NT2/D1 (cell line): ENCODE measurements around the gene RHOBTB3.
"Not testable (repeated sequence)": the region's sequence is repeated elsewhere in the genome, so short reads cannot be mapped to it uniquely, and the experiment has no call there.

ENCODE experiments used
- DNase-seq: peaks from one replicate; pipeline ENCODE4 v3.0.0-alpha.2; 2011; ENCODE audit warnings: low read depth, low spot score
- H3K27me3 ChIP-seq: 2 replicates; pipeline ENCODE4 v1.6.0; 2011; ENCODE audit warnings: mild to moderate bottlenecking; ENCODE audit not compliant: insufficient read length, insufficient read depth
- H3K36me3 ChIP-seq: 2 replicates; pipeline ENCODE4 v1.6.1; 2011; ENCODE audit warnings: mild to moderate bottlenecking, low read length, mixed read lengths; ENCODE audit not compliant: insufficient read depth, insufficient read length
- H3K4me1 ChIP-seq: 2 replicates; pipeline ENCODE4 v1.5.1; 2011; ENCODE audit not compliant: insufficient read depth, insufficient read length
- H3K4me3 ChIP-seq: 2 replicates; pipeline ENCODE4 v1.5.1; 2011; ENCODE audit warnings: low read depth; ENCODE audit not compliant: insufficient read length
- H3K9ac ChIP-seq: 2 replicates; pipeline ENCODE4 v1.6.0; 2011; ENCODE audit warnings: low read depth; ENCODE audit not compliant: insufficient read length
- H3K9me3 ChIP-seq: 2 replicates; pipeline ENCODE4 v1.5.1; 2011; ENCODE audit warnings: mild to moderate bottlenecking, low read length; ENCODE audit not compliant: insufficient read depth
- SUZ12 ChIP-seq: IDR thresholded peaks from 2 replicates; pipeline ENCODE4 v1.6.1; 2011; ENCODE audit not compliant: insufficient read length, insufficient read depth; ENCODE audit errors: extremely low read depth
- YY1 ChIP-seq: IDR thresholded peaks from 2 replicates; pipeline ENCODE4 v1.6.1; 2011; ENCODE audit not compliant: insufficient read length, insufficient read depth
- ZNF274 ChIP-seq: IDR thresholded peaks from 2 replicates; pipeline ENCODE4 v1.6.1; 2011; ENCODE audit warnings: mild to moderate bottlenecking, low read depth, low read length

Gene RHOBTB3

DNA sequence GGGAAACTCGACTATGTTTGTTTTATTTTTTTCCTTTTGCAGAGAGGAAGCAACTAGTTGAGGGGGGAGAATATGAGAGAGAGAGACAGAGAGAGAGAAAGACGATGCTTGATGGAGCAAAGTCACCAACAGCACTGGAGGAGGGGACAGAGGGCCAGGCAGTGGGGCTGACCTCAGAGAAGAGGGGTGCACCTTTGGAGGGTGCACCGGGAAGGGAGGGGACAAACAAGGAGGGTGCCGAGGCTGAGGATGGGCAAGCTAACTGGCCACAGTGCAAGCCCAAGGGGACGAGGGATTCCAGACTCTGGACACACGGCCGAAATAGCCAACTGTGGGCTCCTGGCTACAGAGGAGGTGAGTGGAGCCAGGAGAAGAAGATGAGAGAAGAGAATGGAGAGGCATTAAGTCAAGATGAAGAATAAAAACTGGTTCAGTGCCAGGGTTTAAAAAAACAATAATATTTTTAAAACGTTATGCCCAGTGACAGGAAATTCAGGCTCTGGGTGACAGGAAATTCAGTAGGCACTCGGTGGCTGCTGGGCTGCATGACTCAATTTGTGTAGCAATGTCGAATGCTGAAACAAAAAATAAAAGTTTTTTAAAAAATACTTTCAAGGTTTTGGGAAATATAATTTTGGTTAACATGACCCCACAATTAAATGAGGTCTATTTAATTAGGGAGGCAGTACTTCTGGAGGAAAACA is 104.7 kb downstream of the RHOBTB3 start:
- H3K36me3 ChIP-seq = no peaks in the 10 kb centered on the region
- no peak overlapping the region for H3K4me3 ChIP-seq
- H3K4me1 ChIP-seq = no peaks in the 10 kb centered on the region
- TF ChIP-seq ZNF274 = no peak
- TF ChIP-seq SUZ12 = no peak
- TF ChIP-seq YY1 = no peak
- H3K27me3 ChIP-seq = no peaks in the 10 kb centered on the region
- H3K9ac ChIP-seq = no peak overlapping the region
- no peaks in the 10 kb centered on the region for H3K9me3 ChIP-seq
- no peak for DNase-seq

DNA sequence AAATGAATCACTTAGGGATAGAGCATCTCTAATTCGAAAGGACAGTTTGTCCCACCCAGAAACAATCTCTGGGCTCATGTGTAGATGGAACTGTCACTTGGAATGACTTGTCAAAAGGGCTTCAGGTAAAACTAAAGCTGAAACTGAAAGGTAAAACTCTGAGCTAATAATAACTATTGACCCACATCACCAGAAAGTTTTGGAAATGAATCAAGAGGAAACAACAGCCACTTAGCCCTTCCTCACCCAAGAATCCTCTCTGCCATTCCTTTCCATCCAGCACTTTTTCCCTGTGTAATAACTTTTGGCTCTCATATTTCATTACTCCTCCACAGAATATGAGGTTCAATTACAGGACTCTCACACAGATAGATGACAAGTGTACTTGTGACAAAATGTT is 105.4 kb downstream of the RHOBTB3 start:
- Histone ChIP-seq H3K4me1 (no peaks in the 10 kb centered on the region), H3K27me3 (no peaks in the 10 kb centered on the region), H3K4me3 (no peak overlapping the region), H3K36me3 (no peaks in the 10 kb centered on the region), H3K9ac (no peak overlapping the region), H3K9me3 (no peaks in the 10 kb centered on the region)
- DNase-seq = no peak
- TF ChIP-seq ZNF274 (no peak), SUZ12 (no peak), YY1 (no peak)

DNA sequence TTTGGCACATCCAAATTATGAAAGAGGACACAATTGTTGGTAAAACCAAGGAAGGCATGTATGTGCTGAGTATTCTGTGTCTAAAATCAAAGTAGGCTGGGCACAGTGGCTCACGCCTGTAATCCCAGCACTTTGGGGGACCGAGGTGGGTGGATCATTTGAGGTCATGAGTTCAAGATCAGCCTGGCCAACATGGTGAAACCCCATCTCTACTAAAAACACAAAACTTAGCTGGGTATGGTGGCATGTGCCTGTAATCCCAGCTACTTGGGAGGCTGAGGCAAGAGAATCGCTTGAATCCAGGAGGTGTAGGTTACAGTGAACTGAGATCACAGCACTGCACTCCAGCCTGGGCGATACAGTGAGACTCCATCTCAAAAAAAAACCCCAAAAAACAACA is 105.8 kb downstream of the RHOBTB3 start:
- DNase-seq, H3K9ac ChIP-seq, H3K4me1 ChIP-seq, H3K4me3 ChIP-seq, H3K27me3 ChIP-seq, H3K36me3 ChIP-seq, H3K9me3 ChIP-seq: not testable (repeated sequence)

DNA sequence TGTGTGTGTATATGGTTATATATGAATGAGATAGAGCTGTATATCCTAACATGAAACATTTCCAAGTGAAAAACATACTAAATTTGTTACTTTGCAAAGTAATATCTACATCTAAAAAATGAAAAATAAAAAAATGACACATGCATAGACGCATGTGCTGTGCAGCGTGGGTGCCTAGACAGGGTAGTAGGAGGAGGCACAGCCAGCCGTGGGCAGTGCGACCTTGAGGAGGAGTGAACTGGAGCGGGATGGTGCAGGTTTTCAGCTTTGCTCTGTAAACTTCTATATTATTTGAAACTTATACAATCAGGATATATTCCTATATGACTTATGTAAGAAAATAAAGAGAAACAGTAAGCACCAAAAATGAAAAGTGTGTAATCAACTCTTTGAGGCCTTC is 106.4 kb downstream of the RHOBTB3 start:
- no peak for DNase-seq
- TF ChIP-seq SUZ12 (no peak), YY1 (no peak), ZNF274 (no peak)
- no peak overlapping the region for H3K4me3 ChIP-seq
- no peak overlapping the region for H3K9ac ChIP-seq
- H3K9me3 ChIP-seq = no peaks in the 10 kb centered on the region
- no peaks in the 10 kb centered on the region for H3K4me1 ChIP-seq
- no peaks in the 10 kb centered on the region for H3K36me3 ChIP-seq
- no peaks in the 10 kb centered on the region for H3K27me3 ChIP-seq

- no peaks in the 10 kb centered on the region for H3K27me3 ChIP-seq
- no peak for TF ChIP-seq ZNF274
- no peak for TF ChIP-seq YY1
- TF ChIP-seq SUZ12 = no peak
- no peak for DNase-seq
- H3K4me3 ChIP-seq = no peak overlapping the region
- H3K36me3 ChIP-seq = no peaks in the 10 kb centered on the region
- no peaks in the 10 kb centered on the region for H3K4me1 ChIP-seq
- H3K9ac ChIP-seq = no peak overlapping the region
- no peaks in the 10 kb centered on the region for H3K9me3 ChIP-seq
Observed at GRCh38 chr5:95838001-95838520, 106.9 kb downstream of the RHOBTB3 start.

DNA sequence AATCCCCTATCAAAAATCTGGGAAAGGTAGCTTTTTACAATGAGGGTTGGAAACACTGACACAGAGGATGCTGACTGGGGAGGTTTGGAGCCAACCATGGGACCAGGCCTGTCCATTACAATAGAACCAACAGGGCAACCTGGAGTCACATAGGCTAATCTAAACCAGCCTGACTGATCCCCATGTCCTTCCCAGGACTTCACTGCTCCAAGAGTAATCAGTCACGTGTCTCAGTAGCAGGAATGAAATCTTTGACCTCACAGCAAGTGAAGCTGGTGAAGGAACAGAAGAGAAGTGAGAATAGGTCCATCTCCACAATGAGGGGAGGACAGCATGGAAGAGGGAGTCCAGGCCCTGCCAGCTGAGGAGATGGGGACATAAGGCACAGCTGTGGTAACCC is 107.4 kb downstream of the RHOBTB3 start:
- H3K4me1 ChIP-seq = no peaks in the 10 kb centered on the region

GRCh38 chr5:95839658-95840057 is 108.5 kb downstream of the RHOBTB3 start:
- Histone ChIP-seq H3K4me3 (no peak overlapping the region), H3K9ac (no peak overlapping the region), H3K27me3 (no peaks in the 10 kb centered on the region), H3K9me3 (no peaks in the 10 kb centered on the region), H3K4me1 (no peaks in the 10 kb centered on the region), H3K36me3 (no peaks in the 10 kb centered on the region)
- no peak for TF ChIP-seq SUZ12
- DNase-seq = no peak

More for the DNA sequence above, 107.4 kb downstream of the RHOBTB3 start:
- Histone ChIP-seq H3K27me3 (no peaks in the 10 kb centered on the region), H3K9me3 (no peaks in the 10 kb centered on the region), H3K4me3 (no peak overlapping the region), H3K36me3 (no peaks in the 10 kb centered on the region), H3K9ac (no peak overlapping the region)
- TF ChIP-seq ZNF274 = no peak
- TF ChIP-seq YY1 = no peak
- TF ChIP-seq SUZ12 = no peak
- DNase-seq = no peak
